ENCODE measurements around the gene ITGA6. TPM values are rescaled to one million over a fixed set of nuclear protein-coding genes. Genes with fewer than 3 reads are reported as not detected.

The ITGA6 gene
- total RNA-seq, 2 experiments from 2014 or later = 8.2 to 8.6 TPM

DNA sequence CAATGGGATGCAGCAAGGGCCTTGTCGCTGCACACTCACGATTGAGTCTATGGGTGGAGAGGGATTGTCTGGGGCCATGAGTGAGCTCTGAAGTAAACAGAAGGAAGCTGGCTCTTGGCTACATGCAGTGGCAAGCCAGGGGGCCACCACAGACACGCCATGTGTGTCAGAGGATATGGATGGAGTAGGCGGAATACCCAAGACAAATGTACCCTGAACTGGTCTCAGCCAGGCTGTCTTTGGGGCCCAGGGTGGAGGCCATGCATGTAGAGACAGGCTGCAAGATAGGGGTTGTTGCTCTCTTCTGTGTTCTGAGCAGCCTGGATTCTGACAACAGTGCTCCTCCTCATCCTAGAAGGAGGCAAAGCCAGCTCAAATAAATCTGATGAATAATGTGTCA, 24.0 kb upstream of the ITGA6 start:
- Mint-ChIP-seq H3K36me3 (no peaks in the 10 kb centered on the region), H3K27me3 (peaks cover 3% of the 10 kb centered on the region), H3K9me3 (no peaks in the 10 kb centered on the region), H3K27ac (no peak overlapping the region), H3K4me3 (no peak overlapping the region), H3K4me1 (ENCODE audit: low read depth) (no peaks in the 10 kb centered on the region)
- intact Hi-C loops (cut with micrococcal nuclease) = no loop called here
- ChIA-PET CTCF (interaction anchor here (0.5 kb wide), 1 partner anchor 31 kb away, joined by 3 read pairs; no protein-coding TSS in a partner anchor), POLR2A (no interaction called here)
- no peak for DNase-seq

DNA sequence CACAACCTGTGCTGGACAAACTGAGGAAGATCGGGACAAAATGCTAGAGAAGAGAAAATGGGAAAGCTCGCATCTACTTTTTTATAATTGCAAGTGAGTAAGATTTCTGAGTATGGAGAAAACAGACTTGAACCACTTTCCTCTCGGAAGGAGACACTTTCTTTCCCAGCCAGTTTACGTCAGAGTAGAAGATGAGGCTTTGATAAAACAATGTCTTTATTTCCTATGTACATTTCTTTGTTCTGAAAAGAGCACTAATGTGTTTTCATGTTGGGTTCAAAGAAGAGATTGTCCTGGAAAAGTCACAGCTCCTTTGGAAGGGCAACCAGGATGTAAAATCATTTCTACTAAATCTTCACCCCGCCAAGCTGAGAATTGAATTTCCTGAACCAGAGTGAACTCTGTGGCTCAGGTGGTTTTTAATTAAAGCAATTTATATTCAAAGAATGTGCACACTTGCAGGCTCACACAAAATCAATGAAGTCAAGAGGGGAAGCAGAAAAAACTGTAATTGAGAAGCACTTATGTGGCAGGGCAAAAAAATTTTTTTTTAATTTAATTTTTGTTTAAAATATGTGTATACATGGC, 23.4 kb upstream of the ITGA6 start:
- H3K9me3 Mint-ChIP-seq = no peaks in the 10 kb centered on the region
- ChIA-PET POLR2A (no interaction called here), CTCF (interaction anchor here (0.5 kb wide), 1 partner anchor 31 kb away, joined by 3 read pairs; no protein-coding TSS in a partner anchor)
- H3K36me3 Mint-ChIP-seq = no peaks in the 10 kb centered on the region
- DNase-seq = no peak
- H3K27ac Mint-ChIP-seq = no peak overlapping the region
- intact Hi-C loops (cut with micrococcal nuclease) = no loop called here
- H3K27me3 Mint-ChIP-seq = peaks cover 3% of the 10 kb centered on the region
- no peak overlapping the region for H3K4me3 Mint-ChIP-seq
- H3K4me1 Mint-ChIP-seq (ENCODE audit: low read depth) = no peaks in the 10 kb centered on the region

DNA sequence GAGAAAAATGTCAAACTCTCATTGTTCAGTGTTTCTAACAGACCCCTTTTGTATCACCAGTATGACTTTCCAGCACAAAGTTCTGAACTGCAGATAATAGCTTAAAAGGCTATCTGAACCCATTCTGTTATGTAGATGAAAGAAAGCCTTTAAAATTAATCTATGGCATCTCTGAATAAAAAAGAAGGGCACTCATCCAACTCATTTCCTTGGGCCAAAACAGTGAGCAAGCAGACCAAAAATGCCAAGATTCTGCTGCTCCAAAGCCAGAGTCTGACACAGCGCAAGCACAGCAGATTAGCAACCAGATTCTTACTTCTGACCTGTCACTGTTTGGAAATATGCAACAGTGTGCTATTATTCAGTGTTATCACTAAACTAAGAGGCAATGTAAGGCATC, 22.6 kb upstream of the ITGA6 start:
- no peak for DNase-seq
- Mint-ChIP-seq H3K27ac (no peak overlapping the region), H3K4me1 (ENCODE audit: low read depth) (no peaks in the 10 kb centered on the region), H3K9me3 (no peaks in the 10 kb centered on the region), H3K27me3 (peaks cover 6% of the 10 kb centered on the region), H3K36me3 (no peaks in the 10 kb centered on the region), H3K4me3 (no peak overlapping the region)
- ChIA-PET CTCF (no interaction called here), POLR2A (no interaction called here)
- intact Hi-C loops (cut with micrococcal nuclease) = no loop called here

DNA sequence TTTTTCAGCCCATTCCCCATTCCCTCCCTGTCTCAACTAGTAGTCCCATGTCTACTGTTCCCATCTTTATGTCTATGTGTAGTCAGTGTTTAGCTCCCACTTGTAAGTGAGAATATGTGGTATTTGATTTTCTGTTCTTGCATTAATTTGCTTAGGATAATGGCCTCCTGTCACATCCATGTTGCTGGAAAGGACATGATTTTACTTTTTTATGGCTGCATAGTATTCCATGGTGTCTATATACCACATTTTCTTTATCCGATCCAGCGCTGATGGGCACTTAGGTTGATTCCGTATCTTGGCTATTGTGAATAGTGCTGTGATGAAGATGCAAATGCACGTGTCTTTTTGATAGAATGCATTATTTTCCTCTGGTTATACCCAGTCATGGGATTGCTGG, 21.7 kb upstream of the ITGA6 start:
- ChIA-PET POLR2A (no interaction called here), CTCF (no interaction called here)
- no peaks in the 10 kb centered on the region for H3K9me3 Mint-ChIP-seq
- no peak overlapping the region for H3K4me3 Mint-ChIP-seq
- intact Hi-C loops (cut with micrococcal nuclease) = no loop called here
- H3K36me3 Mint-ChIP-seq = no peaks in the 10 kb centered on the region
- H3K27ac Mint-ChIP-seq = no peak overlapping the region
- no peaks in the 10 kb centered on the region for H3K4me1 Mint-ChIP-seq (ENCODE audit: low read depth)
- no peak for DNase-seq
- peaks cover 6% of the 10 kb centered on the region for H3K27me3 Mint-ChIP-seq

DNA sequence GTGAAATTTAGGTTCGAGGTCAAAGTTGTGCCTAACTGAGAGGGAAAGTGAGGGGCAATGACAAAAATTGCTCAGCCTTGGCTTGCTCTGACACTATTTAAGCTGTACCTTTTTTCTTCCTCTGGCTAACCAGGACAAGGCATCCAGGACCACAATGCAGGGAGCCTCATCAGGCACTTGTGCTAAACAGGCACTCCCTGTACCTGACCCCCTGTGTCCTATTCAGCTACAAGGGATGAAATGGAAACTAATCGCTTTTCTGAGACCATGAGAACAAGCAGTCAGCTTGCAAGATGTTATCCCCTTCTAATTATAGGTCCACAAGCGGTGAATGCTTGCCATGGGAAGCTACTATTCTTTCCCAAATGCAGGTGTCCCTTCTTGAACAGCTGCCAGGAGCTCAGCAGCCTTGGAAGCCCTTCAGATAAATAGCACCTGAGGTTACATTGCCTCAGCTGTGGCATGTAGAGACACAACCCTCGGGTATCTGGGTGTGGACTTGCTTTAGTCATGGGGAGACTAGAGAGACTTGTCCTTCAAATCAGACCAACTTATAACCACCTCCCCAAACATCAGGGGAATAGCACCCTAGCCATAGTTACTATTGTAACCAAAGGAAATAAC, 19.1 kb upstream of the ITGA6 start:
- no peaks in the 10 kb centered on the region for H3K4me1 Mint-ChIP-seq (ENCODE audit: low read depth)
- no peak for DNase-seq
- POLR2A ChIA-PET = no interaction called here
- no peak overlapping the region for H3K27ac Mint-ChIP-seq
- H3K4me3 Mint-ChIP-seq = no peak overlapping the region
- no peaks in the 10 kb centered on the region for H3K36me3 Mint-ChIP-seq
- H3K9me3 Mint-ChIP-seq = no peaks in the 10 kb centered on the region
- peaks cover 6% of the 10 kb centered on the region for H3K27me3 Mint-ChIP-seq
- CTCF ChIA-PET = no interaction called here
- intact Hi-C loops (cut with micrococcal nuclease) = no loop called here

DNA sequence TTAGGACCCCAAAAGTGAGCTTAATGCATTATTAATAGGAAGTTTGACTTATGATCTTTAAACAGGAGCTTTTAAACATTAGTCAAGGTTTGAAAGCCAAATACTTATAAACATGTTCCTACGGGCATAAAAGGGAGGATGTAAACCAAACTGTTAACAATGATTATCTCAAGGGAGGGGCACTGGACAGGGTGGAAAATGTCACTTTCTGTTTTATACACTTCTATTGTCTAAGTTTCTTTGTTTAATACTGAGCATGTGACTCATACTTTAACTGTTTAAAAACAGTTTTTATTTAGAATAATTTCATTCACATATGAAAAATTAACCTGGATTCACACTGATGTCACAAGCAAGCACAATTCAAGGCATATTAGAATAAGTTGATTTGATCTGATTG, 18.3 kb upstream of the ITGA6 start:
- no peaks in the 10 kb centered on the region for H3K4me1 Mint-ChIP-seq (ENCODE audit: low read depth)
- POLR2A ChIA-PET = no interaction called here
- no peaks in the 10 kb centered on the region for H3K9me3 Mint-ChIP-seq
- no peak overlapping the region for H3K27ac Mint-ChIP-seq
- H3K4me3 Mint-ChIP-seq = no peak overlapping the region
- no peaks in the 10 kb centered on the region for H3K36me3 Mint-ChIP-seq
- H3K27me3 Mint-ChIP-seq = peaks cover 6% of the 10 kb centered on the region
- no peak for DNase-seq
- CTCF ChIA-PET = no interaction called here
- intact Hi-C loops (cut with micrococcal nuclease) = no loop called here

DNA sequence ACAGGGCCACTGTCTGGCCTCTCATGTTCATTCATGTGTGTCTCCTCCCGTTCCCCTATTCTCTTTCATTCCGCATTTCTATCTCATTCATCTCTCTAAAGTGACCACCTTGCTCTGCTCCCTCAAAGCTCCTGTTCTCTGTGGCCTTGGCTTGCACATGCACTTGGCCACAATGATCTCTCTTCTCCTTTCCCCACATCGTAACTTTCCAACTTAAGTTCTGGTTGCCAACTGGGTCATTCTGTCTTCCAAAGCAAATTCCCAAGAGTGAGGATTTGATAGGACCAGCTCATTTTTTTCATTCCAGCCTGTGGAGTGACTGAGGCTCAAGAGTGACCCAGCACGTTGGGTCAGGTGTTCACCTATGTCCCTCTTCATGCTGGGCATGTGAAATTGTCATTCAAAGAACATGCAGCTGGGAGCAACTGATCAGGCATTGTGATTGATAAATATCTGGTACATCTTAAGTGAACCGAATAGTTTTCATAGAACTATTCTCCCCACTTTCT, 14.3 kb upstream of the ITGA6 start:
- ChIA-PET CTCF (interaction anchor here (1.9 kb wide), 1 partner anchor 49 kb away, joined by 7 read pairs; no protein-coding TSS in a partner anchor), POLR2A (no interaction called here)
- no peaks in the 10 kb centered on the region for H3K36me3 Mint-ChIP-seq
- no peaks in the 10 kb centered on the region for H3K9me3 Mint-ChIP-seq
- intact Hi-C loops (cut with micrococcal nuclease) = no loop called here
- peaks cover 5% of the 10 kb centered on the region for H3K27me3 Mint-ChIP-seq
- no peak overlapping the region for H3K27ac Mint-ChIP-seq
- no peak overlapping the region for H3K4me3 Mint-ChIP-seq
- no peak for DNase-seq
- H3K4me1 Mint-ChIP-seq (ENCODE audit: low read depth) = no peaks in the 10 kb centered on the region

DNA sequence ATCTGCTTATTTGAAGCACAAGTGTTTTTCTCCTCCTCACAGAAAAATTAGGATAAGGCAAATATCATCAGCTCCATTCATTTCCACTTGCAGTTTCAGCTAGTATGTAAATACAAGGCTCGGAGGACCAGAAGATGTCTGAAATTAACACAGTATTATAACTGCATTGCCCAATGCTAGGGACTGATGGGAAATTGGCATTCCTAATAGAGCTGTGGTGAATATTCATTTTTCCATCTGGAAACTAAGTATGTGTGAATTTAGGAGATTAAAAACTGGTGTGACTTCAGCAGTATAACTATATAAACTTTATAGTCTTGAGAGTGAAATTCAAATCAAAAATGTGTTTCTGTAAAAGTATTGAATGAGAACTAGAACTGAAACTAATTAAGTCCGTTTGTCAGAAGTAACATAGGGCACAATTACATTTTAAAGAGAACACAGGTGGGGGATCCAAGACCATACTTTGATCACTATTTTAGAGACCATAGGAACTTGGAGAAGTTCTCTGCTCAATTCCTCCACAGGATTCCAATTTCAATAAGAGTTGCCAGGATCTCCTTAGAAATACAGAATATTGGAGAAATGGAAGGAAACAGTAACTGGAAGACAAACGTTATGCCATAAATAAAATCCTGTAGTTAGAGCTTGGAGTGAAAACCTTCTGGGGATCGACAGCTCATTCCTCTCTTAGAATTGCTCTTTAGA, 12.1 kb upstream of the ITGA6 start:
- ChIA-PET CTCF (no interaction called here), POLR2A (no interaction called here)
- no peaks in the 10 kb centered on the region for H3K4me1 Mint-ChIP-seq (ENCODE audit: low read depth)
- H3K27me3 Mint-ChIP-seq = peaks cover 2% of the 10 kb centered on the region
- no peak overlapping the region for H3K4me3 Mint-ChIP-seq
- no peaks in the 10 kb centered on the region for H3K36me3 Mint-ChIP-seq
- no peak for DNase-seq
- intact Hi-C loops (cut with micrococcal nuclease) = no loop called here
- no peaks in the 10 kb centered on the region for H3K9me3 Mint-ChIP-seq
- no peak overlapping the region for H3K27ac Mint-ChIP-seq

DNA sequence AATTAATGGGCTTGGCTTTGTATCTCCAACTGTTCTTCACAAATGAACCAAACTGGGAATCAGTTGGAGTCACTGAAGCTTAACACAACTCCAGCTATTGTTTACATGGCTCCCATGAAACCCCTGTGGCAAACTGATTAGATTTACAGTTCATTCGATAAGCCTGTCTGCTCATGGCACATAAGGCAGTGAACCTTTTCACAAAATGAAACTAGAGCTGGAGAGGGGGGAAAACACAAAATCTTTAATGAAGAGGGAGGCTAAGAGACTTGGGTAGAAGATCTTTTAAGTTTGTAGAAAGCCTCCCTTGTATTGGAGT, 11.6 kb upstream of the ITGA6 start:
- CTCF ChIA-PET = interaction anchor here (0.5 to 1.2 kb wide), 2 partner anchors 30 to 46 kb away, joined by 3 to 4 read pairs; no protein-coding TSS in a partner anchor
- no peaks in the 10 kb centered on the region for H3K4me1 Mint-ChIP-seq (ENCODE audit: low read depth)
- H3K9me3 Mint-ChIP-seq = no peaks in the 10 kb centered on the region
- no peak overlapping the region for H3K27ac Mint-ChIP-seq
- H3K4me3 Mint-ChIP-seq = no peak overlapping the region
- intact Hi-C loops (cut with micrococcal nuclease) = no loop called here
- POLR2A ChIA-PET = no interaction called here
- no peaks in the 10 kb centered on the region for H3K36me3 Mint-ChIP-seq
- peaks cover 2% of the 10 kb centered on the region for H3K27me3 Mint-ChIP-seq
- DNase-seq = no peak

DNA sequence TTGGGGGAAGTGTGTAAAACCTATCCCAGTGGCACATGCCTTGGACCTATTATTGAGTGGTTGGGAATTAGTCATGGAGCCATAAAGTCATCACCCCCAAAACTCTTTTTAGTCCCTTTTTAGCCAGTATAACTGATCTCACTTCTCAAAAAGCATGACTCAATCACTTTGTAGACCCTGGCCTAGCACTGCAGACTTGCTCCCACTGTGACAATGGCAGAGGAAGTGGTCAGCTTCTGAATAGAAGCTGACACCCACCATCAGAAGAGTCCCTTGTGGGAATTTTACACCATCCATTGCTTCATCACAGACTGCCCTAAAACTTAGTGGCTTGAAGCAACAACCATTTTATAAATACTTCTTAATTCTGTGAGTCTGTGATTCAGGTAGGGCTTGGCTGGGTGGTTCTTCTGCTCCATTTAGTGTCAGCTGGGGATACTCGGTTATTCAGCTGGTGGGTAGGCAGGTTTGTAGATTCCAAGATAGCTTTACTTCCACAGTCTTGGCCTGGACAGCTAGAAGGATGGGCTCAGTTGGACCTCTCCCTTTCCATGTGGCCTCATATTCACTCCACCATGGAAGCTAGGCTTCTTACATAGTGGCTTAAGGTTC, 10.8 kb upstream of the ITGA6 start:
- ChIA-PET POLR2A (no interaction called here), CTCF (interaction anchor here (1.2 kb wide), 1 partner anchor 45 kb away, joined by 4 read pairs; no protein-coding TSS in a partner anchor)
- no peak for DNase-seq
- Mint-ChIP-seq H3K4me1 (ENCODE audit: low read depth) (no peaks in the 10 kb centered on the region), H3K4me3 (no peak overlapping the region), H3K36me3 (no peaks in the 10 kb centered on the region), H3K9me3 (no peaks in the 10 kb centered on the region), H3K27ac (no peak overlapping the region), H3K27me3 (peaks cover 2% of the 10 kb centered on the region)
- intact Hi-C loops (cut with micrococcal nuclease) = no loop called here

DNA sequence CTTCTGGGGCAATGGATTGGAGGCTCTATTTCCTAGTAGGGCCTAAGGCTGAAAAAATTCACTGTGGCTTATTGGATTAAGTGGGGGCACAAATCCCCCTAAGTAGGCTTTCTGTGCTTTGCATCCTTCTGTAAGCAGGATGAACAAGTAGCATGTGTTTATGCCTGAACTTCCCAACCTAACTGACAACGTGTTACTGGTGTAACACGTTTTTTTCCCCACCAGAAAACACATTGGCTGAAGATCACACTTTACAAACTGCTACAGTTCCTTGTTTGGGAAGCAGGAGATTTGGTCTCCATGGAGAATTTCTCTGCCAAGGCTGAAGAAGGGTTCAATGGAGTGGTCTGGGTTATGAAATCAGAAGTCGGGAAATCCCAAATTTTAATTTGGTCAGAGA, 7.2 kb upstream of the ITGA6 start:
- DNase-seq = no peak
- ChIA-PET POLR2A (no interaction called here), CTCF (no interaction called here)
- peaks cover 24% of the 10 kb centered on the region for H3K4me1 Mint-ChIP-seq (ENCODE audit: low read depth)
- no peak overlapping the region for H3K4me3 Mint-ChIP-seq
- H3K36me3 Mint-ChIP-seq = no peaks in the 10 kb centered on the region
- no peaks in the 10 kb centered on the region for H3K9me3 Mint-ChIP-seq
- peaks cover 2% of the 10 kb centered on the region for H3K27me3 Mint-ChIP-seq
- no peak overlapping the region for H3K27ac Mint-ChIP-seq
- intact Hi-C loops (cut with micrococcal nuclease) = loop anchor here (10.0 kb wide), 1 partner anchor 135 kb away; the partner anchor contains the start of gene PDK1

DNA sequence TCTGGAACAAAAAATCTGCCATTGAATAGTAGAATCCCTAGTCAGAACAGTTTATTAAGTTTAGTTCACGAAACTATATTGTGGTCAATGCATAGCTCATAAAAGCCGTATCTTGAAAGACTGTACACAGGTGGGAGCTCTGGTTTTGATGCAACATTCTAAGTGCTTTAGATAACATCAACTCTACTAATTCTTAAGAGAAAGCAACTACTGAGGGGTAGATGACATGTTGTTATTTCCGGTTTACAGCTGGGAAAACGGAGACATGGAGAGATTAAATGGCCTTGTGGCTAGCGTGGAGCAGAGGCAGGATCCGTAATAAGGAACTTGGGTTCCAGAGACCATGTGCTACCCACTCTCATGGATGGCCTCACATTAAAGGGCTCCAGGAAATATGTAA, 4.2 kb upstream of the ITGA6 start:
- Mint-ChIP-seq H3K27ac (no peak overlapping the region), H3K36me3 (no peaks in the 10 kb centered on the region), H3K4me1 (ENCODE audit: low read depth) (peaks cover 38% of the 10 kb centered on the region), H3K4me3 (no peak overlapping the region), H3K27me3 (no peaks in the 10 kb centered on the region), H3K9me3 (no peaks in the 10 kb centered on the region)
- ChIA-PET POLR2A (interaction anchor here (0.6 to 1.4 kb wide), 3 partner anchors 15 to 990 kb away, joined by 3 to 6 read pairs (median 5); no protein-coding TSS in a partner anchor), CTCF (interaction anchor here (1.1 to 16.2 kb wide), 3 partner anchors 13 to 40 kb away, joined by 3 to 235 read pairs (median 3); no protein-coding TSS in a partner anchor)
- no peak for DNase-seq
- intact Hi-C loops (cut with micrococcal nuclease) = loop anchor here (10.0 kb wide), 1 partner anchor 132 kb away; the partner anchor contains the start of gene PDK1

All from activated CD4-positive, alpha-beta memory T cell treated with anti-CD3 and anti-CD28 coated beads for 36 hours (primary cell).